Measurements from ENCODE around the gene CCNC.
A peak's percentile ranks its signal among the peaks of the same experiment; 100 is the strongest.

Gene CCNC

DNA sequence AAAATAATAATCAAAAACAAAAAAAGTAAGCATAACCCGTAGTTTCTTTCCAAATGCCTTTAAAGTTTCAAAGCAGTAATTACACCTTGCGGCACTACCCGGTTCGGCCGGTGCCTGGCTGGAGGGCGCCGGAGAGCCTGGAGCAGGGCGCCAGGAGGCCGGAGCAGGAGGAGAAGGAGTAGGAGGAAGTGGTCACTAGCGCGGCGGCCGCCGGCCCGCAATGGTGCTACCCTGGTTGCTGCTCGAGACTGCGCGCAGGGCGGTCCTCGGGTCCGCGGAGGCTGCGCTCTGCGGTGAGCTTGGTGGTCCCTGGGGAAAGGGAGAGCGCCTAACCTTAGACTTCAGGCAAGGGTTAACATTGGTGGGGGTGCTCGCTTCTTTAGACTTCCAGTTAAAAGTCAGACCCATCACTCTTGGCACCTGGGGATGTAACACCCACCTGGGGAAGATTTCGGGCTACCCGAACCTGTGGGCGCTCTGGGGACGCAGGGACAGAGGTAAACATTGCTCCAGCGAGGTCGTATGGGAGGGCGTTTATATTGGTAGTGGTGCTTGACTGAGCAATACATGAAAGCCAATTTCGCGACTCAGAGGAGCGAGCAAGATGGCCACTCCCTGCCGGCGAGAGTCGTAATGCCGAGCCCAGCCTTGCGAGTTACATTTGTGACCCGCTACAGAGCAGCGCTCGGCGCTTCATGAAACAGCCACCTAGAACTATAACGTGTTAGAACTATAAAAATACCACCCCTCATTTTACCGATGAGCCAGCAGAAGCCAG, 47.4 kb downstream of the CCNC start (continued):
- no peak for TF ChIP-seq ZNF776 (tag by site-specific recombination; IDR thresholded peaks at IDR 0.05; ENCODE audit: borderline replicate concordance)
- TF ChIP-seq ZNF707 (tag by site-specific recombination; IDR thresholded peaks at IDR 0.05) = no peak
- TF ChIP-seq EGR2 (tag by site-specific recombination; IDR thresholded peaks at IDR 0.05; ENCODE audit: low read depth) = 0 out of 2 replicates have a peak, but pooled peaks have one; percentile 27
- peak; percentile 80; the same call in 1 of the 2 replicates for TF ChIP-seq ZNF324 (tag by site-specific recombination; IDR thresholded peaks at IDR 0.05)
- TF ChIP-seq RBAK (tag by site-specific recombination; IDR thresholded peaks at IDR 0.05) = no peak
- TF ChIP-seq, protein P1, sequence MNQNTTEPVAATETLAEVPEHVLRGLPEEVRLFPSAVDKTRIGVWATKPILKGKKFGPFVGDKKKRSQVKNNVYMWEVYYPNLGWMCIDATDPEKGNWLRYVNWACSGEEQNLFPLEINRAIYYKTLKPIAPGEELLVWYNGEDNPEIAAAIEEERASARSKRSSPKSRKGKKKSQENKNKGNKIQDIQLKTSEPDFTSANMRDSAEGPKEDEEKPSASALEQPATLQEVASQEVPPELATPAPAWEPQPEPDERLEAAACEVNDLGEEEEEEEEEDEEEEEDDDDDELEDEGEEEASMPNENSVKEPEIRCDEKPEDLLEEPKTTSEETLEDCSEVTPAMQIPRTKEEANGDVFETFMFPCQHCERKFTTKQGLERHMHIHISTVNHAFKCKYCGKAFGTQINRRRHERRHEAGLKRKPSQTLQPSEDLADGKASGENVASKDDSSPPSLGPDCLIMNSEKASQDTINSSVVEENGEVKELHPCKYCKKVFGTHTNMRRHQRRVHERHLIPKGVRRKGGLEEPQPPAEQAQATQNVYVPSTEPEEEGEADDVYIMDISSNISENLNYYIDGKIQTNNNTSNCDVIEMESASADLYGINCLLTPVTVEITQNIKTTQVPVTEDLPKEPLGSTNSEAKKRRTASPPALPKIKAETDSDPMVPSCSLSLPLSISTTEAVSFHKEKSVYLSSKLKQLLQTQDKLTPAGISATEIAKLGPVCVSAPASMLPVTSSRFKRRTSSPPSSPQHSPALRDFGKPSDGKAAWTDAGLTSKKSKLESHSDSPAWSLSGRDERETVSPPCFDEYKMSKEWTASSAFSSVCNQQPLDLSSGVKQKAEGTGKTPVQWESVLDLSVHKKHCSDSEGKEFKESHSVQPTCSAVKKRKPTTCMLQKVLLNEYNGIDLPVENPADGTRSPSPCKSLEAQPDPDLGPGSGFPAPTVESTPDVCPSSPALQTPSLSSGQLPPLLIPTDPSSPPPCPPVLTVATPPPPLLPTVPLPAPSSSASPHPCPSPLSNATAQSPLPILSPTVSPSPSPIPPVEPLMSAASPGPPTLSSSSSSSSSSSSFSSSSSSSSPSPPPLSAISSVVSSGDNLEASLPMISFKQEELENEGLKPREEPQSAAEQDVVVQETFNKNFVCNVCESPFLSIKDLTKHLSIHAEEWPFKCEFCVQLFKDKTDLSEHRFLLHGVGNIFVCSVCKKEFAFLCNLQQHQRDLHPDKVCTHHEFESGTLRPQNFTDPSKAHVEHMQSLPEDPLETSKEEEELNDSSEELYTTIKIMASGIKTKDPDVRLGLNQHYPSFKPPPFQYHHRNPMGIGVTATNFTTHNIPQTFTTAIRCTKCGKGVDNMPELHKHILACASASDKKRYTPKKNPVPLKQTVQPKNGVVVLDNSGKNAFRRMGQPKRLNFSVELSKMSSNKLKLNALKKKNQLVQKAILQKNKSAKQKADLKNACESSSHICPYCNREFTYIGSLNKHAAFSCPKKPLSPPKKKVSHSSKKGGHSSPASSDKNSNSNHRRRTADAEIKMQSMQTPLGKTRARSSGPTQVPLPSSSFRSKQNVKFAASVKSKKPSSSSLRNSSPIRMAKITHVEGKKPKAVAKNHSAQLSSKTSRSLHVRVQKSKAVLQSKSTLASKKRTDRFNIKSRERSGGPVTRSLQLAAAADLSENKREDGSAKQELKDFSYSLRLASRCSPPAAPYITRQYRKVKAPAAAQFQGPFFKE (tag by site-specific recombination; IDR thresholded peaks at IDR 0.05; ENCODE audit: borderline replicate concordance) = no peak
- TF ChIP-seq, protein P2, sequence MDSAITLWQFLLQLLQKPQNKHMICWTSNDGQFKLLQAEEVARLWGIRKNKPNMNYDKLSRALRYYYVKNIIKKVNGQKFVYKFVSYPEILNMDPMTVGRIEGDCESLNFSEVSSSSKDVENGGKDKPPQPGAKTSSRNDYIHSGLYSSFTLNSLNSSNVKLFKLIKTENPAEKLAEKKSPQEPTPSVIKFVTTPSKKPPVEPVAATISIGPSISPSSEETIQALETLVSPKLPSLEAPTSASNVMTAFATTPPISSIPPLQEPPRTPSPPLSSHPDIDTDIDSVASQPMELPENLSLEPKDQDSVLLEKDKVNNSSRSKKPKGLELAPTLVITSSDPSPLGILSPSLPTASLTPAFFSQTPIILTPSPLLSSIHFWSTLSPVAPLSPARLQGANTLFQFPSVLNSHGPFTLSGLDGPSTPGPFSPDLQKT (IDR thresholded peaks at IDR 0.05; ENCODE audit: borderline replicate concordance, low read depth, low read length) = no peak
- peak; percentile 72 for TF ChIP-seq ZBTB17 (tag by site-specific recombination; IDR thresholded peaks at IDR 0.05)
- TF ChIP-seq SP3 (tag by site-specific recombination; IDR thresholded peaks at IDR 0.05) = peak; percentile 45; the same call in 1 of the 2 replicates
- peak; percentile 66; the same call in 1 of the 2 replicates for TF ChIP-seq KLF8 (tag by site-specific recombination; IDR thresholded peaks at IDR 0.05)
- no peak for TF ChIP-seq ZNF785 (tag by site-specific recombination; IDR thresholded peaks at IDR 0.05)
- peak; percentile 64; the same call in 1 of the 2 replicates for TF ChIP-seq BCL11A (tag by site-specific recombination; IDR thresholded peaks at IDR 0.05; ENCODE audit: low read depth)
- no peak for TF ChIP-seq PRDM6 (tag by site-specific recombination; IDR thresholded peaks at IDR 0.05)
- TF ChIP-seq TCF7L2 (IDR thresholded peaks at IDR 0.05; ENCODE audit: borderline replicate concordance, low read depth, low read length) = no peak; the same call in 1 of the 2 replicates
- TF ChIP-seq, protein P3, sequence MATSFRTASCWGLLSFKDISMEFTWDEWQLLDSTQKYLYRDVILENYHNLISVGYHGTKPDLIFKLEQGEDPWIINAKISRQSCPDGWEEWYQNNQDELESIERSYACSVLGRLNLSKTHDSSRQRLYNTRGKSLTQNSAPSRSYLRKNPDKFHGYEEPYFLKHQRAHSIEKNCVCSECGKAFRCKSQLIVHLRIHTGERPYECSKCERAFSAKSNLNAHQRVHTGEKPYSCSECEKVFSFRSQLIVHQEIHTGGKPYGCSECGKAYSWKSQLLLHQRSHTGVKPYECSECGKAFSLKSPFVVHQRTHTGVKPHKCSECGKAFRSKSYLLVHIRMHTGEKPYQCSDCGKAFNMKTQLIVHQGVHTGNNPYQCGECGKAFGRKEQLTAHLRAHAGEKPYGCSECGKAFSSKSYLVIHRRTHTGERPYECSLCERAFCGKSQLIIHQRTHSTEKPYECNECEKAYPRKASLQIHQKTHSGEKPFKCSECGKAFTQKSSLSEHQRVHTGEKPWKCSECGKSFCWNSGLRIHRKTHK (tag by site-specific recombination; IDR thresholded peaks at IDR 0.05) = no peak
- TF ChIP-seq ZNF169 (tag by site-specific recombination; IDR thresholded peaks at IDR 0.05) = no peak
- peak; percentile 51; the same call in 1 of the 2 replicates for TF ChIP-seq ZFHX2 (tag by site-specific recombination; conservative IDR thresholded peaks at IDR 0.05)
- TF ChIP-seq WT1 (tag by site-specific recombination; IDR thresholded peaks at IDR 0.05) = 0 out of 2 replicates have a peak, but pooled peaks have one; percentile 20
- peak; percentile 75 for TF ChIP-seq ZXDB (tag by site-specific recombination; IDR thresholded peaks at IDR 0.05)
- no peak for TF ChIP-seq REPIN1 (tag by site-specific recombination; IDR thresholded peaks at IDR 0.05; ENCODE audit: low read depth)
- peak; percentile 50; the same call in 1 of the 2 replicates for TF ChIP-seq ZNF24 (tag by site-specific recombination; IDR thresholded peaks at IDR 0.05)
- no peak for TF ChIP-seq ZNF133 (tag by site-specific recombination; IDR thresholded peaks at IDR 0.05)
- no peak for TF ChIP-seq ZNF571 (tag by site-specific recombination; IDR thresholded peaks at IDR 0.05)
- TF ChIP-seq ZNF140 (tag by site-specific recombination; IDR thresholded peaks at IDR 0.05) = no peak
- peak; percentile 72; the same call in 1 of the 2 replicates for TF ChIP-seq ZSCAN30 (tag by site-specific recombination; IDR thresholded peaks at IDR 0.05)
- TF ChIP-seq SP7 (tag by site-specific recombination; IDR thresholded peaks at IDR 0.05) = peak; percentile 60; the same call in 1 of the 2 replicates
- peak; percentile 55 for TF ChIP-seq ZNF629 (tag by site-specific recombination; IDR thresholded peaks at IDR 0.05)

Data from HEK293 (cell line).